Esophagus squamous epithelium (tissue), 5 donors: ENCODE measurements around the gene COA8. TPM values are rescaled to one million over a fixed set of nuclear protein-coding genes. Genes with fewer than 3 reads are reported as not detected.
A peak's percentile ranks its signal among the peaks of the same experiment; 100 is the strongest.

Source experiments
- DNase-seq: peaks from one replicate; lab custom pipeline; 2025; lab: John Stamatoyannopoulos, UW
- H3K27ac ChIP-seq, 4 donors: fragments of 200-600 bp; sonication (generic); one replicate each; pipeline ENCODE4 v1.5.1; 2016 to 2019; ENCODE audit warnings: mild to moderate bottlenecking in 1 of 4
- H3K27me3 ChIP-seq, 4 donors: fragments of 200-600 bp; sonication (generic); 1 replicate in 3 of 4; 2 replicates in 1 of 4; pipeline versions ENCODE4 v1.5.1 to v1.6.0; 2017 to 2021; ENCODE audit warnings: antibody characterized with exemption in 1 of 4
- H3K36me3 ChIP-seq, 3 donors: fragments of 200-600 bp; sonication (generic); one replicate each; pipeline ENCODE4 v1.5.1; 2016 to 2019
- H3K4me1 ChIP-seq, 3 donors: fragments of 200-600 bp; sonication (generic); one replicate each; pipeline ENCODE4 v1.5.1; 2017 to 2019
- H3K4me3 ChIP-seq, 4 donors: fragments of 200-600 bp; sonication (generic); 1 replicate in 3 of 4; 2 replicates in 1 of 4; pipeline ENCODE4 v1.5.1; 2016 to 2019; ENCODE audit warnings: mild to moderate bottlenecking in 2 of 4, moderate library complexity in 1 of 4
- H3K9me3 ChIP-seq, 3 donors: fragments of 200-600 bp; sonication (generic); one replicate each; pipeline ENCODE4 v1.5.1; 2016 to 2019
- CTCF ChIP-seq, 6 experiments: fragments of 450-650 bp in 4 of 6; fragments of 200-600 bp in 2 of 6; sonication (generic) in 2 of 6; IDR thresholded peaks; one replicate each; pipeline ENCODE4 v1.5.1; 2016 to 2019; ENCODE audit warnings: antibody characterized with exemption in 6 of 6, mild to moderate bottlenecking in 4 of 6, moderate library complexity in 4 of 6
- POLR2A ChIP-seq, 4 donors: fragments of 450-650 bp; IDR thresholded peaks; one replicate each; pipeline ENCODE4 v1.6.1; 2017; ENCODE audit warnings: antibody characterized with exemption in 4 of 4, mild to moderate bottlenecking in 4 of 4, moderate library complexity in 3 of 4
- WGBS, 2 donors: methylation state at CpG; one replicate each; pipeline ENCODE4 v1.1.5; 2018; 5-methylcytosine and 5-hydroxymethylcytosine counted together
- intact Hi-C: fragments of 100-400 bp; cut with DNase I; formaldehyde crosslinking; loops from one replicate; pipeline ENCODE4 v1.15.0; 2022
- total RNA-seq, 4 donors: library from RNA; depleted of rRNA; stranded (reverse); fragments of >200 nt; gene quantifications; one replicate each; pipeline ENCODE4 v1.1.0, GENCODE V29; 2016
- donor health status: DM: yes; HTN: yes; CAD: no.

COA8 gene
- total RNA-seq, 4 donors from 2014 or later: 18.2 to 28.7 (median 22.7) TPM

DNA sequence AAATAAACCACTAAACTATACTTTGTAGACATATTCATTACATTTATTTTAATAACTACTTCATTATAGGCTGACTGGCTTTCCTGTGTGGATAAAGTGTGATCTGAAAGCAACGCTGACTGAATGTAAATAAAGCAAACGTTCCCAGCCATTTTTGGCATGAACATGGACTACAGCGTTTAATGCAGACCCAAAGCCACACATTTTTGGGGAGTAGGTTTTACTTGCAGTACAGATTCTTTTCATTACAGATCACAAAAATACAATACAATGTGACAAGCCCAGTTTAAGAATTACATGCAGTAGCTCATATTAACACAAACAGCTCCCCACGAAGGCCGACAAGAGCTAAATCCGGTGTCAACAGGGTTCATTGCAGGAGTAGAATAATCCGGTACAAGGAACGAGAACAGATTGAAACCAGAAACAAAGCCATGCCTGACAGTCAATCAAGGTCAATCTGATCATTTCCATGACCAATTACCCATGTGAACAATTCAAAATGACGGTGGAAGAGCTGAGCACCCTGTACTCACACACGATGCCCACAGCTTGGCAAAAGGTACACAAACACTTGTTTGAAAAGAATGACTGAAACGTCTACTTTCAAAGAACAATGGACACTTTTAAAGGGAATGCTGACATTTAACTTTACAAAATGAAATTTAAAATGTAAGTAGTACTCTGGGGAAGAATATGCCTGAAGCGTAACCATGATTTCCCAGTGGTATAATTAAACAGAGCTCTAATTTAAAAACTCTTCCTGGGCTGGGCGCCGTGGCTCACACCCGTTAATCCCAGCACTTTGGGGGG, 5.6 kb upstream of the COA8 start:
- no peaks in the 10 kb centered on the region for H3K9me3 ChIP-seq
- TF ChIP-seq POLR2A (IDR thresholded peaks at IDR 0.05): no peak
- no peak for TF ChIP-seq CTCF (IDR thresholded peaks at IDR 0.05)
- WGBS, 2 donors: 51 to 52% methylated on average over 15 of the region's 15 CpGs
- peaks cover 32 to 74% (median 40%) of the 10 kb centered on the region in 3 donors for H3K4me1 ChIP-seq
- peak overlapping the region; percentile 30 to 84 (median 68) for H3K27ac ChIP-seq
- intact Hi-C loops: no loop called here
- H3K4me3 ChIP-seq: no peak overlapping the region
- DNase-seq: no peak
- H3K27me3 ChIP-seq: no peaks in the 10 kb centered on the region
- H3K36me3 ChIP-seq: peaks cover 0 to 30% (median 9%) of the 10 kb centered on the region in 3 donors

- no peak for TF ChIP-seq CTCF (IDR thresholded peaks at IDR 0.05)
- TF ChIP-seq POLR2A (IDR thresholded peaks at IDR 0.05): no peak
- no peaks in the 10 kb centered on the region for H3K27me3 ChIP-seq
- intact Hi-C loops: no loop called here
- peak overlapping the region; percentile 30 to 84 (median 68) for H3K27ac ChIP-seq
- no peak overlapping the region for H3K4me3 ChIP-seq
- peaks cover 33 to 66% (median 37%) of the 10 kb centered on the region in 3 donors for H3K4me1 ChIP-seq
- no peak for DNase-seq
- H3K9me3 ChIP-seq: no peaks in the 10 kb centered on the region
- WGBS, 2 donors: 83 to 86% methylated on average over 14 to 16 of the region's 16 CpGs
- peaks cover 0 to 30% (median 9%) of the 10 kb centered on the region in 3 donors for H3K36me3 ChIP-seq
Observed at GRCh38 chr14:103558071-103558882, 4.5 kb upstream of the COA8 start.

- H3K27ac ChIP-seq: peak overlapping the region in 2 of 4 donors; percentile 11
- no peaks in the 10 kb centered on the region for H3K27me3 ChIP-seq
- TF ChIP-seq POLR2A (IDR thresholded peaks at IDR 0.05) (no peak), CTCF (IDR thresholded peaks at IDR 0.05) (no peak)
- H3K4me1 ChIP-seq: peaks cover 43 to 80% (median 44%) of the 10 kb centered on the region in 3 donors
- 74 to 84% methylated on average over 9 of the region's 9 CpGs for WGBS, 2 donors
- H3K36me3 ChIP-seq: peaks cover 0 to 30% (median 9%) of the 10 kb centered on the region in 3 donors
- H3K4me3 ChIP-seq: no peak overlapping the region
- H3K9me3 ChIP-seq: no peaks in the 10 kb centered on the region
- DNase-seq: no peak
- intact Hi-C loops: no loop called here
Observed at GRCh38 chr14:103559766-103560165, 3.0 kb upstream of the COA8 start.

GRCh38 chr14:103560691-103561090, 2.1 kb upstream of the COA8 start:
- DNase-seq: no peak
- no peak for TF ChIP-seq POLR2A (IDR thresholded peaks at IDR 0.05)
- TF ChIP-seq CTCF (IDR thresholded peaks at IDR 0.05): no peak
- H3K27me3 ChIP-seq: no peaks in the 10 kb centered on the region
- peak overlapping the region in 3 of 4 donors; percentile 95 to 100 (median 97) for H3K27ac ChIP-seq
- peak overlapping the region in 3 of 4 donors; percentile 95 to 100 (median 95) for H3K4me3 ChIP-seq
- intact Hi-C loops: no loop called here
- 62 to 63% methylated on average over 8 of the region's 8 CpGs for WGBS, 2 donors
- H3K36me3 ChIP-seq: peaks cover 0 to 30% (median 9%) of the 10 kb centered on the region in 3 donors
- H3K9me3 ChIP-seq: no peaks in the 10 kb centered on the region
- H3K4me1 ChIP-seq: peaks cover 43 to 88% (median 44%) of the 10 kb centered on the region in 3 donors
